ENCODE measurements around the gene ASTN2. TPM values are rescaled to one million over a fixed set of nuclear protein-coding genes. Genes with fewer than 3 reads are reported as not detected.

The ASTN2 gene
- total RNA-seq, 1 donor from 2014 or later, result 13.6 TPM

DNA sequence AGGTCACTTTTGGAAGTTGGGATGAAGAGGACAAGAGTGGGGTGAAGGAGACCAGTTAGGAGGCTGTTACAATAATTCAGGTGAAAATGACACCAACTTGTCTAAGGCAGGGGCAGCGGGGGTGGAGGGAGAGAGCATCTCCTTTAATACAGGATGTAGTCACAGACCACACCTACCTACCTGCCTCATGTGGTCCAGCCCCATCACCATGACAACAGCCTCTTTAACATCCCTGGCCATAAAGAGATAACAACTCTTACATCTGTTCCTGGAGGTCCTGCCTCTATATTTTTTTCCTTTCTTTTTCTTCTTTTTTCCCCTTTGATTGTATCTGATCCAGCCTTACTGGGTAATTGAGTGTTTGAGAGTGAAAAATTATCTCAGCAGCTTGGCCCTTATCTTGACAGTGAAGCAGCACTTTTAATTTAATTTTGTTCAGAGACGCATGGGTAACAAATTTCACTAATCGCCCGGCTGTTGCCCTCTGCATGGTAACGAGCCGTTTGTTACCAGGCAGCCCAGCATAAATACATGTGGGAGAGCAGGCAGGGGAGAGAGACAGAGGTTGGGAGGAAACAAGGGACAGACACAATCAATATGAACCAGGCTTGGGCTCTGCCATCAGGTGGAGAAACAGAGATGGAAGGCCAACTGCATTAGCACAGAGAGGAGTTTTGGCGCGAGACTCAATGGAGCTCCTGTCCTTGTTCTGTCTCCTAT is 338.1 kb downstream of the ASTN2 start:
- Mint-ChIP-seq H3K27me3 (ENCODE audit: low read depth, unreplicated experiment) (no peaks in the 10 kb centered on the region), H3K36me3 (ENCODE audit: low read depth, unreplicated experiment) (no peaks in the 10 kb centered on the region), H3K4me1 (ENCODE audit: low read depth, unreplicated experiment) (peaks cover 7% of the 10 kb centered on the region), H3K27ac (ENCODE audit: unreplicated experiment) (no peak overlapping the region), H3K9me3 (ENCODE audit: unreplicated experiment) (peaks cover 2% of the 10 kb centered on the region), H3K4me3 (ENCODE audit: unreplicated experiment) (no peak overlapping the region)
- H3K4me3 ChIP-seq (ENCODE audit: insufficient read depth, low read depth, low read length), result no peak overlapping the region
- no peaks in the 10 kb centered on the region for H3K36me3 ChIP-seq (ENCODE audit: insufficient read depth, low read length)
- no peak overlapping the region for H2AFZ ChIP-seq (ENCODE audit: low read depth, low read length)
- TF ChIP-seq, protein P1, sequence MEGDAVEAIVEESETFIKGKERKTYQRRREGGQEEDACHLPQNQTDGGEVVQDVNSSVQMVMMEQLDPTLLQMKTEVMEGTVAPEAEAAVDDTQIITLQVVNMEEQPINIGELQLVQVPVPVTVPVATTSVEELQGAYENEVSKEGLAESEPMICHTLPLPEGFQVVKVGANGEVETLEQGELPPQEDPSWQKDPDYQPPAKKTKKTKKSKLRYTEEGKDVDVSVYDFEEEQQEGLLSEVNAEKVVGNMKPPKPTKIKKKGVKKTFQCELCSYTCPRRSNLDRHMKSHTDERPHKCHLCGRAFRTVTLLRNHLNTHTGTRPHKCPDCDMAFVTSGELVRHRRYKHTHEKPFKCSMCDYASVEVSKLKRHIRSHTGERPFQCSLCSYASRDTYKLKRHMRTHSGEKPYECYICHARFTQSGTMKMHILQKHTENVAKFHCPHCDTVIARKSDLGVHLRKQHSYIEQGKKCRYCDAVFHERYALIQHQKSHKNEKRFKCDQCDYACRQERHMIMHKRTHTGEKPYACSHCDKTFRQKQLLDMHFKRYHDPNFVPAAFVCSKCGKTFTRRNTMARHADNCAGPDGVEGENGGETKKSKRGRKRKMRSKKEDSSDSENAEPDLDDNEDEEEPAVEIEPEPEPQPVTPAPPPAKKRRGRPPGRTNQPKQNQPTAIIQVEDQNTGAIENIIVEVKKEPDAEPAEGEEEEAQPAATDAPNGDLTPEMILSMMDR (IDR thresholded peaks at IDR 0.05; ENCODE audit: insufficient read depth, low read depth, low read length), result no peak
- no peak for TF ChIP-seq EZH2 (IDR thresholded peaks at IDR 0.05; ENCODE audit: insufficient read depth, low read length)
- no peaks in the 10 kb centered on the region for H3K4me1 ChIP-seq (ENCODE audit: insufficient read depth, low read length)
- DNase-seq (ENCODE audit: low read depth) (no peak), FAIRE-seq (no peak)
- no peak overlapping the region for H3K4me2 ChIP-seq (ENCODE audit: low read length)
- H3K27ac ChIP-seq (ENCODE audit: low read depth, low read length), result no peak overlapping the region
- no peaks in the 10 kb centered on the region for H3K27me3 ChIP-seq (ENCODE audit: insufficient read depth, low read length)
- no peak overlapping the region for H3K9ac ChIP-seq (ENCODE audit: low read length)
- H3K79me2 ChIP-seq (ENCODE audit: insufficient read depth, low read length), result no peaks in the 10 kb centered on the region
- peaks cover under 1% of the 10 kb centered on the region for H3K9me3 ChIP-seq (ENCODE audit: insufficient read depth, low read depth, low read length)
- no peaks in the 10 kb centered on the region for H4K20me1 ChIP-seq (ENCODE audit: insufficient read depth, low read length)

DNA sequence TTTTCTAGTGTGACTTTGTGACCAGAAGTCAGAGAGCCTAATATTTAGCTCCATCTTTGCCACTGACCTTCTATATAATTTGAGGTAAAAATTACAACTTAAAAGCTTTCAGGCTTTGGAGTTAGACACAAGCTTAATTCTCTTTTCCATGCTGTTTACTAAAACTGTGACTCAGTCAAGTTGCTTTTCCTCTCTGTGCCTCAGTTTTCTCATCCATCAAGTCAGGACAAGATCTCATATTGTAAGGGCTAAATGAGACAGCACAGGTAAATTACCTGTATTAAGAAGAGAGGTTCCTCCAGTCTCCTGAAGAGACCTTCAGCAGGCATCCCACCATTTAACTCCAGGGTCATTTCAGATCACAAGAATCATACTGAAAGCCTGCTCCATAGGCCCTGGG is 339.2 kb downstream of the ASTN2 start:
- Histone ChIP-seq H3K27me3 (ENCODE audit: insufficient read depth, low read length) (no peaks in the 10 kb centered on the region), H2AFZ (ENCODE audit: low read depth, low read length) (no peak overlapping the region), H4K20me1 (ENCODE audit: insufficient read depth, low read length) (no peaks in the 10 kb centered on the region), H3K79me2 (ENCODE audit: insufficient read depth, low read length) (no peaks in the 10 kb centered on the region), H3K36me3 (ENCODE audit: insufficient read depth, low read length) (no peaks in the 10 kb centered on the region), H3K27ac (ENCODE audit: low read depth, low read length) (no peak overlapping the region), H3K9ac (ENCODE audit: low read length) (no peak overlapping the region), H3K9me3 (ENCODE audit: insufficient read depth, low read depth, low read length) (no peaks in the 10 kb centered on the region), H3K4me3 (ENCODE audit: insufficient read depth, low read depth, low read length) (no peak overlapping the region), H3K4me1 (ENCODE audit: insufficient read depth, low read length) (no peaks in the 10 kb centered on the region), H3K4me2 (ENCODE audit: low read length) (no peak overlapping the region)
- peaks cover 7% of the 10 kb centered on the region for H3K4me1 Mint-ChIP-seq (ENCODE audit: low read depth, unreplicated experiment)
- DNase-seq (ENCODE audit: low read depth) (no peak), FAIRE-seq (no peak)
- H3K36me3 Mint-ChIP-seq (ENCODE audit: low read depth, unreplicated experiment), result no peaks in the 10 kb centered on the region
- no peak overlapping the region for H3K4me3 Mint-ChIP-seq (ENCODE audit: unreplicated experiment)
- TF ChIP-seq, protein P1 (IDR thresholded peaks at IDR 0.05; ENCODE audit: insufficient read depth, low read depth, low read length), result no peak
- no peak for TF ChIP-seq EZH2 (IDR thresholded peaks at IDR 0.05; ENCODE audit: insufficient read depth, low read length)
- H3K27ac Mint-ChIP-seq (ENCODE audit: unreplicated experiment), result no peak overlapping the region
- H3K27me3 Mint-ChIP-seq (ENCODE audit: low read depth, unreplicated experiment), result no peaks in the 10 kb centered on the region
- H3K9me3 Mint-ChIP-seq (ENCODE audit: unreplicated experiment), result peaks cover 2% of the 10 kb centered on the region
